ENCODE data around the gene IFI27.

GRCh38 chr14:94079891-94080620, 30.5 kb upstream of the IFI27 start:
- TF ChIP-seq SUZ12 (IDR thresholded peaks at IDR 0.05; ENCODE audit: extremely low read depth, insufficient read depth, insufficient read length) = no peak
- TF ChIP-seq YY1 (IDR thresholded peaks at IDR 0.05; ENCODE audit: insufficient read depth, insufficient read length) = no peak
